Liver (tissue), 9 donors: ENCODE data around the gene F5. TPM values are rescaled to one million over a fixed set of nuclear protein-coding genes. Genes with fewer than 3 reads are reported as not detected.

Experiments used
- DNase-seq: peaks from one replicate; pipeline ENCODE4 v3.0.0-alpha.2; 2017; ENCODE audit warnings: low spot score
- H3K27ac ChIP-seq, 2 donors: one replicate each; pipeline ENCODE4 v1.7.0; 2013; ENCODE audit warnings: inconsistent platforms in 2 of 2, low read length in 2 of 2, control low read depth in 1 of 2, low read depth in 1 of 2, mild to moderate bottlenecking in 1 of 2
- H3K27me3 ChIP-seq, 4 donors: one replicate each; pipeline versions ENCODE4 v1.6.1 to v1.7.0; 2013; ENCODE audit warnings: low read length in 3 of 4, inconsistent platforms in 1 of 4, mild to moderate bottlenecking in 1 of 4, moderate library complexity in 1 of 4; ENCODE audit not compliant: control insufficient read depth in 4 of 4, insufficient read depth in 4 of 4
- H3K36me3 ChIP-seq, 4 donors: one replicate each; pipeline versions ENCODE4 v1.6.1 to v1.7.0; 2013; ENCODE audit warnings: low read length in 3 of 4, mild to moderate bottlenecking in 3 of 4, low read depth in 1 of 4, moderate library complexity in 1 of 4; ENCODE audit not compliant: control insufficient read depth in 4 of 4, insufficient read depth in 3 of 4
- H3K4me1 ChIP-seq, 4 donors: one replicate each; pipeline versions ENCODE4 v1.6.1 to v1.7.0; 2013; ENCODE audit warnings: low read length in 3 of 4, mild to moderate bottlenecking in 3 of 4, moderate library complexity in 1 of 4; ENCODE audit not compliant: control insufficient read depth in 4 of 4, insufficient read depth in 4 of 4
- H3K4me3 ChIP-seq, 3 donors: one replicate each; pipeline versions ENCODE4 v1.6.1 to v1.7.0; 2013; ENCODE audit warnings: low read length in 3 of 3, control low read depth in 1 of 3, low read depth in 1 of 3, mild to moderate bottlenecking in 1 of 3
- H3K9ac ChIP-seq, 2 donors: one replicate each; pipeline ENCODE4 v1.7.0; 2013; ENCODE audit warnings: low read length in 2 of 2, mild to moderate bottlenecking in 2 of 2, moderate library complexity in 2 of 2, control low read depth in 1 of 2, low read depth in 1 of 2
- H3K9me3 ChIP-seq, 4 donors: one replicate each; pipeline versions ENCODE4 v1.6.1 to v1.7.0; 2013; ENCODE audit warnings: low read length in 3 of 4; ENCODE audit not compliant: control insufficient read depth in 4 of 4
- EGR1 ChIP-seq, 2 donors: IDR thresholded peaks; 2 replicates each; pipeline ENCODE4 v1.6.1; 2016 to 2018; ENCODE audit warnings: antibody characterized with exemption in 2 of 2, low read depth in 2 of 2
- FOXA1 ChIP-seq: IDR thresholded peaks from 2 replicates; pipeline ENCODE4 v1.6.1; 2016; ENCODE audit warnings: antibody characterized with exemption
- FOXA2 ChIP-seq: IDR thresholded peaks from 2 replicates; pipeline ENCODE4 v1.6.1; 2016; ENCODE audit warnings: antibody characterized with exemption
- HNF4A ChIP-seq, 2 donors: conservative IDR thresholded peaks; 2 replicates each; pipeline ENCODE4 v1.6.1; 2016; ENCODE audit warnings: antibody characterized with exemption in 2 of 2, mild to moderate bottlenecking in 2 of 2
- JUND ChIP-seq, 2 donors: IDR thresholded peaks; 2 replicates each; pipeline ENCODE4 v1.6.1; 2016; ENCODE audit warnings: antibody characterized with exemption in 2 of 2
- NR2F2 ChIP-seq: IDR thresholded peaks from 2 replicates; pipeline ENCODE4 v1.6.1; 2016; ENCODE audit warnings: antibody characterized with exemption
- RAD21 ChIP-seq, 2 donors: IDR thresholded peaks; 2 replicates each; pipeline ENCODE4 v1.6.1; 2016; ENCODE audit warnings: antibody characterized with exemption in 2 of 2, mild to moderate bottlenecking in 2 of 2
- RXRA ChIP-seq, 2 donors: IDR thresholded peaks; 2 replicates each; pipeline ENCODE4 v1.6.1; 2017 to 2018; ENCODE audit warnings: antibody characterized with exemption in 2 of 2, mild to moderate bottlenecking in 1 of 2
- SP1 ChIP-seq: IDR thresholded peaks from 2 replicates; pipeline ENCODE4 v1.6.1; 2018; ENCODE audit warnings: antibody characterized with exemption, mild to moderate bottlenecking
- TAF1 ChIP-seq: conservative IDR thresholded peaks from 2 replicates; pipeline ENCODE4 v1.6.1; 2016; ENCODE audit warnings: antibody characterized with exemption, mild to moderate bottlenecking
- YY1 ChIP-seq: IDR thresholded peaks from 2 replicates; pipeline ENCODE4 v1.6.1; 2016; ENCODE audit warnings: antibody characterized with exemption, mild to moderate bottlenecking
- WGBS: extraction: QIAGEN DNeasy Blood & Tissue Kit; methylation state at CpG from one replicate; pipeline ENCODE4 v1.1.7; 2013; 5-methylcytosine and 5-hydroxymethylcytosine counted together
- polyA plus RNA-seq, 2 donors: library from polyadenylated mRNA; stranded (reverse) in 1 of 2; unstranded in 1 of 2; fragments of 200-250 nt in 1 of 2; fragments of >200 nt in 1 of 2; fragmentation: Nextera tagmentation in 1 of 2; extraction: Ambion mirVana in 1 of 2; gene quantifications; one replicate each; pipeline versions ENCODE4 v1.2.1 to v1.2.3, GENCODE V29; 2013 to 2015
- total RNA-seq, 2 donors: library from RNA; depleted of rRNA; stranded (reverse); fragments of >200 nt; gene quantifications; one replicate each; pipeline ENCODE4 v1.2.3, GENCODE V29; 2014
- TF ChIP-seq, protein P1 (sequence below): fragments of 150-350 bp; IDR thresholded peaks from 2 replicates; pipeline ENCODE4 v1.5.1; 2017; ENCODE audit warnings: improper control_type of control experiment, low read depth, low read length; ENCODE audit not compliant: missing input control
- TF ChIP-seq, protein P2 (sequence below): IDR thresholded peaks from 2 replicates; pipeline ENCODE4 v1.6.1; 2016; ENCODE audit warnings: antibody characterized with exemption, mild to moderate bottlenecking
- TF ChIP-seq, protein P3 (sequence below): IDR thresholded peaks from 2 replicates; pipeline ENCODE4 v1.6.1; 2016; ENCODE audit warnings: antibody characterized with exemption
- TF ChIP-seq, protein P4 (sequence below): IDR thresholded peaks from 2 replicates; pipeline ENCODE4 v1.6.1; 2016; ENCODE audit warnings: antibody characterized with exemption
- donor health status: healthy.
- donor health status: healthy.
- donor health status: healthy.
- donor health status: healthy.
- donor health status: healthy.

The F5 gene
- total and polyA plus RNA-seq, 4 donors: 86.1 to 155 (median 129) TPM

DNA sequence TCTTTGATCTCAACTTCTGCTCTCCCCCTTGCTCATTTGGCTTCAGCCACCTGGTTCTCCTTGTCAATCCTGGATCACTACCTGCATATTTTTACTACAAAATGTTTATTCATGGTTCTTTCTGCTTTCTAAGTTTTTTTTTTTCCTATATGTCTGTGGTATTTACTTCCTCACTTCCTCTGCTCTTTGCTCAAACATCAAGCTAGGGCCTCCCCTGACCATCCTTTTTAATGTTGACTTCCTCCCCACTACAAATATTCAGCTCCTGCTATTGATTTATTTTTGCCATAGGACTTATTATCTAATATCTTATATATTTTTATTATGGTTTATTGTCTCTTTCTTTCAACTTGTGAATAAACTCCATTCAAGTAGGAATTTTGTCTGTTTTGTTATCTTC, 86.5 kb downstream of the F5 start:
- DNase-seq: no peak
- no peak for TF ChIP-seq HNF4A (conservative IDR thresholded peaks at IDR 0.05)
- TF ChIP-seq EGR1 (IDR thresholded peaks at IDR 0.05; ENCODE audit: low read depth in 2 of 2): no peak
- no peak for TF ChIP-seq SP1
- TF ChIP-seq, protein P1, sequence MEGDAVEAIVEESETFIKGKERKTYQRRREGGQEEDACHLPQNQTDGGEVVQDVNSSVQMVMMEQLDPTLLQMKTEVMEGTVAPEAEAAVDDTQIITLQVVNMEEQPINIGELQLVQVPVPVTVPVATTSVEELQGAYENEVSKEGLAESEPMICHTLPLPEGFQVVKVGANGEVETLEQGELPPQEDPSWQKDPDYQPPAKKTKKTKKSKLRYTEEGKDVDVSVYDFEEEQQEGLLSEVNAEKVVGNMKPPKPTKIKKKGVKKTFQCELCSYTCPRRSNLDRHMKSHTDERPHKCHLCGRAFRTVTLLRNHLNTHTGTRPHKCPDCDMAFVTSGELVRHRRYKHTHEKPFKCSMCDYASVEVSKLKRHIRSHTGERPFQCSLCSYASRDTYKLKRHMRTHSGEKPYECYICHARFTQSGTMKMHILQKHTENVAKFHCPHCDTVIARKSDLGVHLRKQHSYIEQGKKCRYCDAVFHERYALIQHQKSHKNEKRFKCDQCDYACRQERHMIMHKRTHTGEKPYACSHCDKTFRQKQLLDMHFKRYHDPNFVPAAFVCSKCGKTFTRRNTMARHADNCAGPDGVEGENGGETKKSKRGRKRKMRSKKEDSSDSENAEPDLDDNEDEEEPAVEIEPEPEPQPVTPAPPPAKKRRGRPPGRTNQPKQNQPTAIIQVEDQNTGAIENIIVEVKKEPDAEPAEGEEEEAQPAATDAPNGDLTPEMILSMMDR: no peak
- TF ChIP-seq RAD21 (IDR thresholded peaks at IDR 0.05): no peak
- TF ChIP-seq, protein P2, sequence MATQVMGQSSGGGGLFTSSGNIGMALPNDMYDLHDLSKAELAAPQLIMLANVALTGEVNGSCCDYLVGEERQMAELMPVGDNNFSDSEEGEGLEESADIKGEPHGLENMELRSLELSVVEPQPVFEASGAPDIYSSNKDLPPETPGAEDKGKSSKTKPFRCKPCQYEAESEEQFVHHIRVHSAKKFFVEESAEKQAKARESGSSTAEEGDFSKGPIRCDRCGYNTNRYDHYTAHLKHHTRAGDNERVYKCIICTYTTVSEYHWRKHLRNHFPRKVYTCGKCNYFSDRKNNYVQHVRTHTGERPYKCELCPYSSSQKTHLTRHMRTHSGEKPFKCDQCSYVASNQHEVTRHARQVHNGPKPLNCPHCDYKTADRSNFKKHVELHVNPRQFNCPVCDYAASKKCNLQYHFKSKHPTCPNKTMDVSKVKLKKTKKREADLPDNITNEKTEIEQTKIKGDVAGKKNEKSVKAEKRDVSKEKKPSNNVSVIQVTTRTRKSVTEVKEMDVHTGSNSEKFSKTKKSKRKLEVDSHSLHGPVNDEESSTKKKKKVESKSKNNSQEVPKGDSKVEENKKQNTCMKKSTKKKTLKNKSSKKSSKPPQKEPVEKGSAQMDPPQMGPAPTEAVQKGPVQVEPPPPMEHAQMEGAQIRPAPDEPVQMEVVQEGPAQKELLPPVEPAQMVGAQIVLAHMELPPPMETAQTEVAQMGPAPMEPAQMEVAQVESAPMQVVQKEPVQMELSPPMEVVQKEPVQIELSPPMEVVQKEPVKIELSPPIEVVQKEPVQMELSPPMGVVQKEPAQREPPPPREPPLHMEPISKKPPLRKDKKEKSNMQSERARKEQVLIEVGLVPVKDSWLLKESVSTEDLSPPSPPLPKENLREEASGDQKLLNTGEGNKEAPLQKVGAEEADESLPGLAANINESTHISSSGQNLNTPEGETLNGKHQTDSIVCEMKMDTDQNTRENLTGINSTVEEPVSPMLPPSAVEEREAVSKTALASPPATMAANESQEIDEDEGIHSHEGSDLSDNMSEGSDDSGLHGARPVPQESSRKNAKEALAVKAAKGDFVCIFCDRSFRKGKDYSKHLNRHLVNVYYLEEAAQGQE: no peak
- TF ChIP-seq, protein P3, sequence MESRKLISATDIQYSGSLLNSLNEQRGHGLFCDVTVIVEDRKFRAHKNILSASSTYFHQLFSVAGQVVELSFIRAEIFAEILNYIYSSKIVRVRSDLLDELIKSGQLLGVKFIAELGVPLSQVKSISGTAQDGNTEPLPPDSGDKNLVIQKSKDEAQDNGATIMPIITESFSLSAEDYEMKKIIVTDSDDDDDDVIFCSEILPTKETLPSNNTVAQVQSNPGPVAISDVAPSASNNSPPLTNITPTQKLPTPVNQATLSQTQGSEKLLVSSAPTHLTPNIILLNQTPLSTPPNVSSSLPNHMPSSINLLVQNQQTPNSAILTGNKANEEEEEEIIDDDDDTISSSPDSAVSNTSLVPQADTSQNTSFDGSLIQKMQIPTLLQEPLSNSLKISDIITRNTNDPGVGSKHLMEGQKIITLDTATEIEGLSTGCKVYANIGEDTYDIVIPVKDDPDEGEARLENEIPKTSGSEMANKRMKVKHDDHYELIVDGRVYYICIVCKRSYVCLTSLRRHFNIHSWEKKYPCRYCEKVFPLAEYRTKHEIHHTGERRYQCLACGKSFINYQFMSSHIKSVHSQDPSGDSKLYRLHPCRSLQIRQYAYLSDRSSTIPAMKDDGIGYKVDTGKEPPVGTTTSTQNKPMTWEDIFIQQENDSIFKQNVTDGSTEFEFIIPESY: no peak
- TF ChIP-seq FOXA2: no peak
- TF ChIP-seq RXRA (IDR thresholded peaks at IDR 0.05): no peak
- TF ChIP-seq TAF1: no peak
- TF ChIP-seq YY1: no peak
- no peak for TF ChIP-seq NR2F2
- no peak for TF ChIP-seq FOXA1
- Histone ChIP-seq H3K4me1 (peaks cover 0 to 3% (median 0%) of the 10 kb centered on the region in 4 donors), H3K4me3 (no peak overlapping the region), H3K9ac (no peak overlapping the region), H3K27ac (no peak overlapping the region), H3K36me3 (no peaks in the 10 kb centered on the region), H3K9me3 (no peaks in the 10 kb centered on the region), H3K27me3 (no peaks in the 10 kb centered on the region)

DNA sequence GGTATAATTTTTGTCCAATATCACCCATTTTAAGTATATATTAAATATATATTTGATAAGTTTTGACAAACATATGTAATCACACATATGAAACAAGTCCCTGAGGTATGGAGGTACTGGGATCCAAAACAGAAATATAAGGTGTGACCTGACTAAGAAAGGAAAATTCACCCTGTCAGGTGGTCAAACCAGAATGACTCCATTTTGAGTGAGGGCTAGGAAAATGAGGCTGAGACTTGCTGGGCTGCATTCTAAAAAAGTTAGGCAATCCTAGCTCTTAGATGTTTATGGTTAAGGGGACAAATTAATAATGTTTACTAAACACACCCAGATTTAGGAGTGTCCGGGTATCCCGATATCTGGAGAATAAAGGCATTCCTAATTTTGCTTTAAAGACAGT, 89.0 kb downstream of the F5 start:
- H3K9me3 ChIP-seq: no peaks in the 10 kb centered on the region
- TF ChIP-seq RAD21 (IDR thresholded peaks at IDR 0.05) (no peak), JUND (IDR thresholded peaks at IDR 0.05) (no peak), HNF4A (conservative IDR thresholded peaks at IDR 0.05) (no peak), FOXA1 (no peak)
- TF ChIP-seq, protein P4, sequence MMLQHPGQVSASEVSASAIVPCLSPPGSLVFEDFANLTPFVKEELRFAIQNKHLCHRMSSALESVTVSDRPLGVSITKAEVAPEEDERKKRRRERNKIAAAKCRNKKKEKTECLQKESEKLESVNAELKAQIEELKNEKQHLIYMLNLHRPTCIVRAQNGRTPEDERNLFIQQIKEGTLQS: no peak
- TF ChIP-seq, protein P2: no peak
- TF ChIP-seq, protein P1: no peak
- WGBS: 96% methylated on average over 2 of the region's 2 CpGs
- no peaks in the 10 kb centered on the region for H3K36me3 ChIP-seq
- no peak overlapping the region for H3K27ac ChIP-seq
- no peak for DNase-seq
- H3K4me1 ChIP-seq: no peaks in the 10 kb centered on the region
- H3K27me3 ChIP-seq: no peaks in the 10 kb centered on the region
- H3K9ac ChIP-seq: no peak overlapping the region
- no peak overlapping the region for H3K4me3 ChIP-seq
